GM12891 (cell line): ENCODE measurements around the gene ZNF426. TPM values are rescaled to one million over a fixed set of nuclear protein-coding genes. Genes with fewer than 3 reads are reported as not detected.
"Not testable (repeated sequence)": the region's sequence is repeated elsewhere in the genome, so short reads cannot be mapped to it uniquely, and the experiment has no call there.

Experiments used
- DNase-seq: peaks from one replicate; pipeline ENCODE4 v3.0.0; 2011; ENCODE audit warnings: low spot score; ENCODE audit not compliant: insufficient read length
- FAIRE-seq: peaks from 2 replicates; lab custom pipeline; 2011; peaks lifted over from hg19 to GRCh38; lab: Jason Lieb, UNC
- PAX5 ChIP-seq: IDR thresholded peaks from 2 replicates; pipeline ENCODE4 v1.6.1; 2011; ENCODE audit warnings: low read length, moderate library complexity, mild to moderate bottlenecking; ENCODE audit not compliant: insufficient read depth, severe bottlenecking
- POLR2A ChIP-seq: IDR thresholded peaks from 2 replicates; pipeline ENCODE4 v1.6.1; 2011; ENCODE audit warnings: low read depth, low read length, control low read depth
- POLR2AphosphoS5 ChIP-seq: IDR thresholded peaks from 2 replicates; pipeline ENCODE4 v1.6.1; 2011; ENCODE audit warnings: low read depth, low read length, control low read depth
- POU2F2 ChIP-seq: IDR thresholded peaks from 2 replicates; pipeline ENCODE4 v1.6.1; 2011; ENCODE audit warnings: low read depth, mild to moderate bottlenecking, control low read depth, low read length, moderate library complexity
- SPI1 ChIP-seq: IDR thresholded peaks from 2 replicates; pipeline ENCODE4 v1.6.1; 2011; ENCODE audit warnings: low read depth, low read length, control low read depth
- TAF1 ChIP-seq: IDR thresholded peaks from 2 replicates; pipeline ENCODE4 v1.6.1; 2011; ENCODE audit warnings: low read depth, low read length, control low read depth
- polyA plus RNA-seq: library from polyadenylated mRNA; unstranded; fragments of >200 nt; gene quantifications from one replicate; pipeline ENCODE4 v1.2.1, GENCODE V29; 2012; ENCODE audit warnings: low read depth, missing spikeins, inconsistent platforms; ENCODE audit not compliant: missing spikeins

ZNF426 gene
- 4.1 TPM for polyA plus RNA-seq

GRCh38 chr19:9538183-9539058 is at the start of gene ZNF426:
TSS of gene ZNF426 (minus strand) at chr19:9538645. CDS start at chr19:9536232, 2,413 bp downstream.
- FAIRE-seq (peak; percentile 92), DNase-seq (peak; percentile 83)
- peak; percentile 67 for TF ChIP-seq TAF1
- 0 out of 2 replicates have a peak, but pooled peaks have one; percentile 38 for TF ChIP-seq POLR2AphosphoS5
- TF ChIP-seq PAX5 = no peak
- TF ChIP-seq POU2F2 = peak; percentile 76; the same call in 1 of the 2 replicates
- 0 out of 2 replicates have a peak, but pooled peaks have one; percentile 32 for TF ChIP-seq POLR2A
- TF ChIP-seq SPI1 = no peak

DNA sequence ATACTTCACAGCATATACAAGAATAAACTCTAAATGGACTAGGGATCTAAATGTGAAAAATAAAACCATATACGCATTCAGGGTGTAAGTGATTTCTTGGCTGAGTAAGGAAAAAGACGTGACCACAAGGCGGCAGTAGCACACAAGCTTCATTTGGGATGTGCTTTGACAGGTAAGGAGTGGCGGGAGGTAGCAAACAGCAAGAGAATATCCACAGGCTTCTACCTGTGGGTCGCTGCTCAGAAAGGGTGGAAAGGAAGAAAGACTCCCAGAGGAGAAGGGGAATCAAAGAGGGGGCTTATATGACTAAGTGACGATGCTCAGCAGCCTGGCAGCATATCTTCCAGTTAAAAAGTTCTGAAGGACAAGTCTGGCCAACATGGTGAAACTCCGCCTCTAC is 48.3 kb upstream of the ZNF426 start:
- DNase-seq = no peak
- peak; percentile 82 for FAIRE-seq

GRCh38 chr19:9584073-9584833 is 45.8 kb upstream of the ZNF426 start, which contains the start of gene ZNF121:
TSS of gene ZNF121 (minus strand) at chr19:9584504. CDS start at chr19:9568097, 16,407 bp downstream.
- TF ChIP-seq SPI1 = peak; percentile 38; the same call in 1 of the 2 replicates
- peak; percentile 23 for TF ChIP-seq PAX5
- TF ChIP-seq POU2F2 = no peak
- peak; percentile 97 for TF ChIP-seq POLR2A
- TF ChIP-seq POLR2AphosphoS5 = peak; percentile 90
- TF ChIP-seq TAF1 = peak; percentile 92
- peak; percentile 61 for DNase-seq
- peak; percentile 89 for FAIRE-seq

More for the DNA sequence above, 48.3 kb upstream of the ZNF426 start:
- TF ChIP-seq POLR2AphosphoS5 (no peak), SPI1 (no peak), PAX5 (no peak), TAF1 (no peak), POU2F2 (no peak), POLR2A (no peak)

- not testable (repeated sequence) for FAIRE-seq, DNase-seq
These were observed 43.8 kb upstream of the ZNF426 start for GRCh38 chr19:9582081-9582725.

DNA sequence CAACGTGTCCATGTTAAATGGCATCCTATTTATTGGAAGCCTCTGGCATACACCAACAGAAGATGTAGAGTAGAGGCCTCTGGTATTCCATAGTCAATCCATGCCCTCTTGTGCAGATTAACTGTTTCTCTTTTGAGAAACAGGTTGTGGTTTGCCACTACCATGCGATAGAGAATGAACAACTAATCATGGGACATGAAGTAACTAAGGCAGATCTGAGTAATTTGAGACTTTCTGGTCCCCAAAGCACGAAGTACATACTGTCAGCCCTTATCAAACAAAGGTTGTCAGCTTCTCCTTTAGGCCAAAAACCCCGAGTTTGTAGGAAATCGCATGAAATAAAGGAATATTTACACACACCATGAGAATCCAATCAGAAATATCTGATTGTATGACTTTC is 42.3 kb upstream of the ZNF426 start:
- DNase-seq (no peak), FAIRE-seq (no peak)
- TF ChIP-seq SPI1 (no peak), PAX5 (no peak), TAF1 (no peak), POU2F2 (no peak)

DNA sequence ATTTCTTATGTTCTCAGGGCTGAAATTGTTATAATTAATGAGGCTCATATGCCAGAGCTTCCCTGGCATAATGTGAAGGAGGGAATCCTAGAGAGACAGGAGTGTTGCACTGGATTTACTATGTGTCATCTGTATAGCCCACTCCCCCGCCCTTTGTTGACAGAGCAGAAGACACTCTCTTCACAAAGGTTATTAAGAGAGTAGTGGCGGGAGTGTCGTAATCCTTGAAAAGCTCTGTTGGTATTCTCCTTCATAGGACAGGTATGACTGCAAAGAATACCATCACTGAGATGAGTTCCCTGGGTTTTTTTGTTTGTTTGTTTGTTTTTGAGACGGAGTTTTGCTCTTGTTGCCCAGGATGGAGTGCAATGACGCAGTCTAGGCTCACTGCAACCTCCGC is 31.8 kb upstream of the ZNF426 start:
- no peak for TF ChIP-seq SPI1
- no peak for TF ChIP-seq PAX5
- TF ChIP-seq POLR2A = no peak
- no peak for TF ChIP-seq POLR2AphosphoS5
- no peak for TF ChIP-seq TAF1
- TF ChIP-seq POU2F2 = no peak
- FAIRE-seq = no peak

GRCh38 chr19:9566729-9567128 is 28.3 kb upstream of the ZNF426 start:
- FAIRE-seq (no peak), DNase-seq (no peak)
- no peak for TF ChIP-seq POLR2A
- no peak for TF ChIP-seq POU2F2
- no peak for TF ChIP-seq PAX5
- TF ChIP-seq POLR2AphosphoS5 = no peak
- no peak for TF ChIP-seq SPI1
- no peak for TF ChIP-seq TAF1

More for the DNA sequence above, 31.8 kb upstream of the ZNF426 start:
- DNase-seq = no peak

DNA sequence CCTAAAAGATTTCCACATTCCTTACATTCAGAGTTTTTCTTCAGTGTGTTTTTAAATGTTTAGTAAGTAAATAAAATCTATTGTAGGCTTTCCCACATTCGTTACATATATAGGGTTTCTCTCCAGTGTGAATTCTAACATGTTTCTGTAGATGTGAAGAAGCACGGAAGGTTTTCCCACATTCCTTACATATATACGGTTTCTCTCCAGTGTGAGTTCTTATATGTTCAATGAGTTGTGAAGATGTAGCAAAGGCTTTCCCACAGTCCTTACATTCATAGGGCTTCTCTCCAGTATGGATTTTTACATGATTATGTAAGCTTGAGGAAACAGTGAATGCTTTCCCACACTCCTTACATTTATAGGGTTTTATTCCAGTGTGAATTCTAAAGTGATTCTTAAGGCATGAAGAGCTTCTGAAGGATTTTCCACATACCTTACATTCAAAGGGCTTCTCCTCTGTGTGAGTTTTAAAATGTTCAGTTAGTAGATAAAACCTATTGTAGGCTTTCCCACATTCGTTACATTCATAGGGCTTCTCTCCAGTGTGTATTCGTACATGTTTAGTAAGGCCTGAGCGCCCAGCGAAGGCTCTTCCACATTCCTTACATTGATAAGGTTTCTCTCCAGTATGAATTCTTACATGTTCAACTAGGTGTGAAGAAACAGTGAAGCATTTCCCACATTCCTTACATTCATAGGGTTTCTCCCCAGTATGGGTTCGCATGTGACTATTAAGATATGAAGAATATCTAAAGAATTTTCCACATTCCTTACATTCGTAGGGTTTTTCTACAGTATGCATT is 27.7 kb upstream of the ZNF426 start:
- no peak for TF ChIP-seq POU2F2
- TF ChIP-seq POLR2AphosphoS5 = no peak
- no peak; the same call in 1 of the 2 replicates for TF ChIP-seq POLR2A
- TF ChIP-seq PAX5 = no peak
- TF ChIP-seq SPI1 = no peak
- TF ChIP-seq TAF1 = no peak
- no peak for FAIRE-seq
- DNase-seq = no peak
